GM10847 (cell line): Measurements from ENCODE around the gene HSDL1.
A peak's percentile ranks its signal among the peaks of the same experiment; 100 is the strongest.

Experiments
- POLR2A ChIP-seq: IDR thresholded peaks from 2 replicates; pipeline ENCODE4 v1.6.1; 2011; ENCODE audit not compliant: insufficient read length; ENCODE audit errors: extremely low read depth

HSDL1 gene

DNA sequence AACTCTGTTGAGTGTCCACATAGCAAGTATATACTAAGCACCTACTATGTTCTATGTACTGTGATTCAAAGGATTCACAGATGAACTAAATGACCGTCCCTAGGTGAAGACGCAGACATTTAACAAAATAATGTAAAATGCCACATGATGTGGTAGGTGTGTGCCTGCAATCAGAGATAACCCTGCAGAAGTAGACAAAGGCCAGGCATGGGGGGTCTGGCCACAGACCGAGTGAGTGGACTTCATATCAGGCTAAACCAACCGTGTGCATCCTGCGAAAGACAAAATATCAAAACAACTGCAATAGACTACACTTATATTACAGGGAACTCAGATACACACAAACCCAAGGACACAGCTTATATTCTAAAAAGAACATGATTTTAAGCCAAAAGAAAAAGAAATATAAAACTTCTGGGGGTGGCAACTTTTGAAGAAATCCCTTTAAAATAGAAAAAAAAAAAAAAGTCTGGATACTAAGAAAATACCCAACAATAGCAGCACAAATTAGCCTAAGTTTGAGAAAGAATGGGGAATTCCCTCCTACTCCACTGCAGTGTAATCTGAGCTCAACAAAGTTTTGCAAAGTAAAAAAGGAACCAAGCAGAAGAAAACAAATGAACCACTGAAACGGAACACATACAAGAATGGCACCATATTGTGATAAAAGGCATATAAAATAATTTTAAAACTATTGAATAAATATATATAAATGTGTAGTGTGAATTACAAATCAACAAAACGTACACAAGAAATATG lies 12.3 kb downstream of the HSDL1 start:
- TF ChIP-seq POLR2A: no peak

DNA sequence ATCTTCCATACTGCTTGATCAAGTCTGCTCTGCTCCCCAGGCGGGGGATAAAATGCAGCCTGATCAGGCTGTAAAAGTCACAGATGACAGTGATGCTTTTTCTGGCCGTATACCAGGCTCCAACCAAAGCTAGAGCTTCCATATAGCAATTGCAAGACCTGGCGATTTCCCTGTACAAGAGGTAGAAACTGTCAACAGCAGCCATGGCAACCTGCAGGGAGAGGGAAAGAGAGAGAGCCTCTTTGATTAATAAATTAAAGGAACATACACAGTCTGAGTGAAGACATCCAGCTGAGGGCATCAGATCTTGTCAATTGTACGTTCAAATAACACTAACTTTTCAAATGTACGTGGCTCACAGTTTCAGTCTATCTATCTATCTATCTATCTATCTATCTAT lies 13.9 kb downstream of the HSDL1 start:
- TF ChIP-seq POLR2A: no peak

DNA sequence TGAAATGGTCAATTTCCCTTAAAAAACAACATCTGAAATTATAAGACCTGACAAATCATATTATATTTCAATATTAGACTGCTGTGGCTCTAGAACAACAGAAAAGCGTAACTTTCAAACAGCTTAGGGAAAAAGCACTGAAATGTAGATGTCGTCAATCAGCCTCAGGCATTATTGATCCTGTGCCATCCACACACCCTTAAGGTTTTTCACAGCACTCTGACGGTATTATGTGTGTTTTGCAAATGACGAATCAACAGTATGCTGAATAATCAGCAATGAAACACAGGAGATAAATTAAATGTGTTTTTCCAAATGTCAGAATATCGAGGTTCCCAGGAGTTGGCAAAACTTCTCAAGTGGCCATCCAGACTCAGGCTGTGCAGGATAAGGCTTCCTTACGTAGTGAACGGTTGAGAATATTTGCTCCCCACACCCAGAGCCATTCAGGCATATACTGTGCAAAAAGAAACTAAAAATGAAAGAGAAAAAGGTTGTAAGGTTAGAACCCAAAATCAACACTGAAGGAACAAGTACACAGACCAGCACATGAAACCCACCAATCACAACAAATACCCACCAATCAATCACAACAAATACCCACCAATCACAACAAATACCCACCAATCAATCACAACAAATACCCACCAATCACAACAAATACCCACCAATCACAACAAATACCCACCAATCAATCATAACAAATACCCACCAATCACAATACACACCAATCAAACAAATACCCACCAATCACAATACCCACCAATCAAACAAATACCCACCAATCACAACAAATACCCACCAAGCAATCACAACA lies 20.5 kb downstream of the HSDL1 start:
- TF ChIP-seq POLR2A: no peak

DNA sequence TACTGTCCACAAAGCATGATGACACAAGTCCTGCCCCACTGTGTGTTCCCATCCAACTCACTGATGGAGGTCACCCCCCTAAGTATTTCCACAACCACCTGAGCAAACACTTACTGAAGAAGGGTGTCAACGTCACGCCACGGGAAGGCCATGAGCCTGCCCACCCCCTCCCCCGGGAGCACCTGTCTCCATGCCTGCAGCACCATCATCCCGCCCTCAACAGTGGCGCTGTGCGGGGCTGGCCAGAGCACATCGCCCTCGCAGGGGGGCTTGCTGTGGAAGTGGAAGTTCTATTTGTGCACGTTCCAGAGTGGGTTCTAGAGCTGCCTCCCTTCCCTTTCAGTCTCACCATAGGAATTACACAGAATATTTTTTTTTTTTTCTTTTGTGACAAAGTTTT lies 24.0 kb downstream of the HSDL1 start:
- TF ChIP-seq POLR2A: no peak

DNA sequence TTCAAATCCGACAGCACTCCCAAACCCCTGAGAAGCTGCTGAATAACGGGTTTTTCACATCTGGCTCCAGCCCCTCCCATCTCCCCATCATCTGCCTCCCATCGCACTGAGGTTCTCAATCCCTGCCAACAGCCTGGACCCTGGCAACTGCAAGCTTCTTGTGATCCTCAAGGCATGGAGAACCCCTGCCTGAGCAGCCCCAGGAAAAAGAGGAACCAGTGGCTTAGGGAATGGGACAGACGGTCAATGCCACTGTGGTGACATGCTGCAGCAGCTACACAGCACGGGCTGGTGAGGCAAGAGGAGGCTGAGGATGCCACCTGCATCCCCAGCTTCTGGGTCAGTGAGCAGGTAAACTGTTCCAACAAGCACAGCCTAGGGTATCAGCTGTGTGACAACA lies 25.0 kb downstream of the HSDL1 start:
- no peak for TF ChIP-seq POLR2A

DNA sequence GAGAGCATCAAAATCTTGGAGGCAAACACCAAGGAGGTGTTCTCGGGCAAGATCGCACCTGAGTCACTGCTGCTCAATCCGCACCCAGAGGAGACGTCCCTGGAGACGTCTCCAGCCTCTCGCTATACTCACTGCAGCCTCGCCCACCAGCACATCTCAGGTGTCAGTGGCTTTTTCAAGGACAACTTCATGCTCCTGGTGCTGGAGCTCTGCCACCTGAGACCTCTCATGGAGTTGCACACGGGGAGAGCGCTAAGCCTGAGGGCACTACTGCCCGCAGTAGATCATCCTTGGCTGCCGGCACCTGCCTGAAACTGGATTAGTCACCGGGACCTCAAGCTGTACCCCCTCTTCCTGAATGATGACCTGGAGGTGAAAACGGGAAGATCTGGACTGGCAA lies 25.6 kb downstream of the HSDL1 start:
- TF ChIP-seq POLR2A: no peak

DNA sequence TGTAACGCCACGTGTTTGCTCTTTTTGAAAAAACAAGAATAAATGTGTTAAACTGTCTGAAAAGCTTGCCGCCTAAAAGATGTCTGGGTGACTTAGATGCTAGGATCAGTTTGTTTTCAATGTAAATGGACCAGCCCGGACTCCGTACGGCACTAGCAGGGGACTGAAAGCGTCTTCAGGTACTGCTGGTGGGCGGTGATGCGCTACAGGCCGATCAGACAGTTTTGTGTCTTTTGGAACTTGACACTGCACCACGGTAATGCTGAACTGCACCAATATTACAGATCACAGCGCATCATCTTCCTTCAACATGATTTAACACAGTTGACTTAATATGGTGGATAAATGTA lies 27.5 kb downstream of the HSDL1 start:
- no peak for TF ChIP-seq POLR2A

DNA sequence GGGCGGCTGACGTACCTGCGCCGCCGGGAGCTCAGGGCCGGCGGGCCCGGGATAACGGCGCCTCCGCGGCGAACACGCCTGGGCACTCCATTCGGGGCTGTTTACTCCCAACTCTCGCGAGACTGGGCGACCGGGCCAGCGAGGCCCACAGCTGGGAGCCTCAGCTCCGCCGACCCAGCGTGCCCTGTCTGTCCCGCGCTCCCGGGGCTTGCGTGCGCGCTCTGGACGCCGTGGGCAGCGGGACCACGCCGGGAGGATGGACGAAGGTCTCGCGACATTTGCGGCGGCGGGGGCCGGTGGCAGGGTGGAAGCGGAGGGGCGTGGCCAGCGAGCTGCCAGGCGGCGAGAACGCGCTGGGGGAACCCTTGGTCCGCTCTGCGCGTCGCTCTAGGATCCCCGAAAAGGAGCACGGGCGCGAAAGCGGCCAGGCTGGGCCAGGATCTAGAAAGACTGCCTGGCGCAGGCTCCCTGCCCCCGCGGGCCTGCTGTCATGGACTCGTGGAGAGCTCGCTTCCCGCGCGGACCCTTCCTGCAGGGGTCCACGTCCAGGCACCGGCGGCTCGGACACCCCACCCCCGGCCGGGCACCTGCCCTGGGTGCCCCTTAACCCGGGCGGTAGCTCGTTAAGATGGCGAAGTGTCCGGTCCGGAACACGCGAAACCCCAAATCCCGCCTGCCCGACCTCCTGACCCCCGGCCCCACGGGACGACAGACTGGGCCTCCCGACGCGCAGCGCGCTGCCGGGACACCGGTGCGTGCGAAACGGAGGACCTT lies 28.1 kb downstream of the HSDL1 start, which contains the start of gene MBTPS1:
MBTPS1 (minus strand) TSS at position 223 of the 774 bp plus-strand sequence. CDS start 15,159 bp downstream, outside the sequence.
- peak; percentile 53 for TF ChIP-seq POLR2A

DNA sequence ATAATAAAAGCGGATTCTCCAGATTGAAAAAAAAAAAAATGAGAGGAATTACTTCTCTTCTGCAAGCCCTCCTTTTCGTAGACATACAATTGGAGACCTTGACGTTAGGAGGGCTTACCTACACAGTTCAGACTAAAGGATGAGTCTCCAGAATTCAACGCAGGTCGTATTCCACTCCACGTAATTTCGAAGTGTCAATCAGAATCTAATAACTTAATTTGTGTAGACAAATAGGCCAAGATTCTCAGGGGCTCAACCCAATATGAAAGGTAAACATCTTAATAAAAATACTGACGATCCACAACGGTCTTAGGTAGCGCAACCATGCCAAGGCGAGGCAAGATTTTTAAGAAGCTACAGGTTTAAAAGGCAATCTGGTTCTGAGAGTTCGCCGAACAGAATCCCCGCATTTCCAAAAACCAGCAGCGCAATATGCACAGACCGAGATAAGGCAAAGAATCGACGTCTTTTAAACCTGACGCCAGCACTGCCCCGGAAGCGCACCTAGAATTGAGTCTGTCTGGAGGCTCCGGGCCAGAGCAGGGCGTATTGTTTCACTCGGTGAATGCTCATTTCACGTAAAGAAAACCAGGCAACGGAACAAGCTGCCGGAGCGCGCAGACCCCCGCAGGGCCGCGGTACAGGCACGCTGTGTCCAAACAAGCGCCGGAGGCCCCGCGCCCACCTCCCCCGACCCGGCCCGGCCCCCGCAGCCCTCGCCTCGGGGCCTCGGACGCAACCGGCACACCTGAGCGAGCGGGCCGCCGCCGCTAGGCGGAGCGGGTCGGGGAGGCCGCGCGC lies 28.9 kb downstream of the HSDL1 start:
- TF ChIP-seq POLR2A: no peak

DNA sequence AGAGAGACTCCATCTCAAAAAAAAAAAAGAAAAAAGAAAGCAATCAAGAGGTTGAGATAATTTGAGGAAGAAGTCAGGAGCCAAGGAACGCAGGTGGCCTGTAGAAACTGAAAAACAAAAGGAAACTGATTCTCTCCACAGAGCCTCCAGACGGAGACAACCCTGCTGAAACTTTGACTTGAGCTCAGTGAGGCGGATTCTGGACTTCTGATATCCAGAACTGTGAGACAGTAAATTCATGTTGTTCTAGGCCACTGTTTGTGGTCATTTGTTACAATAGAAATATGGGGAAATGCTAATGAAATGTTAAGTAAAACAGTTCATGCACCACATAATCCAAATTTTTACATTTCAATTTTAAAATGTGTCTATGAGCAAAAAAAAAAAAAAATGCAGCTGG lies 33.5 kb downstream of the HSDL1 start:
- TF ChIP-seq POLR2A: no peak

DNA sequence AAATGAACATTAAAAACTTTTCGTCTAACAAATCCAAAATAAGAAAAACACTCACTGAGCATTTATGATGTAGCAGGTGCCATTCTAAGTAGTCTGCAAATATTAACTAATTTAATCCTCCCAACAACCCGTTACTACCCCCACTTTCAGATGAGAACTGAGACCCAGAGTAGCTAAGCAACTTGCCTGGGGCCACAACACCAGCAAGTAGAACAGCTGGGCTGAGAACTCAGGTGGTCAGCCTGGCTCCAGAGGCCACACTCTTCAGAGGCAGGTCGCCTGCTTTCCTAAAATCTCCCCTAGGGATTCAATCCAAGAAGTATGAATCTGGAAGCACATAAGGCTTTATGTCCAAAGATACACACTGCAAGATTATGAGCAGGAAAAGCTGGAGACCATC lies 34.5 kb downstream of the HSDL1 start:
- TF ChIP-seq POLR2A: no peak

DNA sequence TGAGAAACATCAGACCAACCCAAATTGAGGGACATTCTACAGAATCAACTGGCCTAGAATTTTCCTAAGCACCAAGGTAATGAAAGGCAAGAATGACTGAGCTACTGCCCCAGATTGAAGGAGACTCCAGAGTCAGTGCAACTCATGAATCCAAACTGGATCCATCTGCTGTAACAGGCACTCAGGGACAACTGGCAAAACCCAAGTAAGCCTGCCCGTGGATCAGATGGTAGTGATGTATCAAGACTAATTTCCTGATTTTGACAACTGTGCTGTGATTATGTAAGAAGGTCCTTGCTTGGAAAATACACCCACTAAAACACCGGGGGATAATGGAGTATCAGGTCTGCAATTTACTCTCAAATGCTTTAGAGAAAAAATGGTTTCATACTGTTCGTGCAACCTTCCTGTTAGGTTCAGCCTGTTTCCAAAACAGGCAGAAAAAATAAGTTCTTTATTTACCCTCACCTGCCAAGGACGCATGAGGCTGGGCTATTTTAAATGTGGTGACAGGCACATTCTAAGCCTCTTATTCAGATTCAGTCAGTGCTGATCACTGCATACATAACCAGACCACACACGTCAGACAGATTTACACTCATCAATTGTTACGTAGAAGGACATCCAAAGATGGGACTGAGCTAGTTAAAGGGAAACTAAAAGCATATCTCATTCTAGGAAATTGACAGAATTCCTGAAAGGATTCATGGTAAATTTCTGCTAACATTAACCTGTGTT lies 35.2 kb downstream of the HSDL1 start:
- TF ChIP-seq POLR2A: no peak

DNA sequence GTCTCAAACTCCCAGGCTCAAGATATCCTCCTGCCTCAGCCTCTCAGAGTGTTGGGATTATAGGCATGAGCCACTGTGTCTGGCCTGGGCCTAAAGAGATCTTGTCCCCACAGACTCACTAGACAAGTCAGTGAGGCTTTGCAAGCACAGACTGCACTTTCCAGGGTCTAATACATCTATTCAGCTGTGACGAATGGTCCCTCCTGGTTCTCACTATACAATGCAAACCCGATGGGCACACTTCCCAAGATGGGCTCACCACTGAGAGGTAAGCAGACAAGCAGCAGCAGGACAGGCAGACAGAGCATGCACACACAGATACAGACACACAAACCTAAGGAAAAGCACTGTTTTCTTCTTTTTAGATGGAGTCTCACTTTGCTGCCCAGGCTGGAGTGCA lies 37.1 kb downstream of the HSDL1 start:
- TF ChIP-seq POLR2A: no peak
